Measurements from ENCODE around the gene CEP89. TPM values are rescaled to one million over a fixed set of nuclear protein-coding genes. Genes with fewer than 3 reads are reported as not detected.
"Not testable (repeated sequence)": the region's sequence is repeated elsewhere in the genome, so short reads cannot be mapped to it uniquely, and the experiment has no call there.

Gene CEP89
- total RNA-seq, 4 donors from 2014 or later = 4.6 to 10.5 (median 8.7) TPM

GRCh38 chr19:32832094-32832493, 139.7 kb downstream of the CEP89 start:
- intact Hi-C loops (cut with DNase I); H3K27me3 ChIP-seq; H3K4me3 ChIP-seq; H3K4me1 ChIP-seq; H3K27ac ChIP-seq; H3K9me3 ChIP-seq; DNase-seq; H3K36me3 ChIP-seq: not testable (repeated sequence)
- WGBS, 2 donors = 89 to 90% methylated on average over 8 to 12 of the region's 12 CpGs

GRCh38 chr19:32831611-32832010, 140.1 kb downstream of the CEP89 start:
- TF ChIP-seq POLR2A (IDR thresholded peaks at IDR 0.05) = no peak
- no peak for TF ChIP-seq CTCF (IDR thresholded peaks at IDR 0.05)
- 92 to 93% methylated on average over 5 of the region's 5 CpGs for WGBS, 2 donors

GRCh38 chr19:32830231-32831014, 141.3 kb downstream of the CEP89 start:
- WGBS, 2 donors = 76 to 87% methylated on average over 8 of the region's 8 CpGs
- H3K36me3 ChIP-seq = no peaks in the 10 kb centered on the region
- no peak overlapping the region for H3K27ac ChIP-seq
- H3K27me3 ChIP-seq = no peaks in the 10 kb centered on the region
- H3K4me1 ChIP-seq = no peaks in the 10 kb centered on the region
- H3K9me3 ChIP-seq = no peaks in the 10 kb centered on the region
- intact Hi-C loops (cut with DNase I) = no loop called here
- no peak overlapping the region for H3K4me3 ChIP-seq
- no peak for TF ChIP-seq POLR2A (IDR thresholded peaks at IDR 0.05)
- no peak for TF ChIP-seq CTCF (IDR thresholded peaks at IDR 0.05)
- no peak for DNase-seq

More at GRCh38 chr19:32831611-32832010, 140.1 kb downstream of the CEP89 start:
- Histone ChIP-seq H3K27ac (no peak overlapping the region), H3K36me3 (no peaks in the 10 kb centered on the region), H3K4me1 (no peaks in the 10 kb centered on the region), H3K4me3 (no peak overlapping the region), H3K27me3 (no peaks in the 10 kb centered on the region), H3K9me3 (no peaks in the 10 kb centered on the region)
- DNase-seq = no peak
- intact Hi-C loops (cut with DNase I) = no loop called here

GRCh38 chr19:32829345-32829896, 142.3 kb downstream of the CEP89 start:
- Histone ChIP-seq H3K4me3 (no peak overlapping the region), H3K27me3 (peaks cover 0 to 5% (median 0%) of the 10 kb centered on the region in 4 donors), H3K27ac (no peak overlapping the region), H3K9me3 (no peaks in the 10 kb centered on the region), H3K36me3 (no peaks in the 10 kb centered on the region), H3K4me1 (no peaks in the 10 kb centered on the region)
- no peak for DNase-seq
- TF ChIP-seq POLR2A (IDR thresholded peaks at IDR 0.05) = no peak
- intact Hi-C loops (cut with DNase I) = no loop called here
- WGBS, 2 donors = 88% methylated on average over 10 of the region's 10 CpGs

GRCh38 chr19:32828643-32829344, 143.0 kb downstream of the CEP89 start:
- DNase-seq = no peak
- 81 to 91% methylated on average over 9 to 11 of the region's 15 CpGs for WGBS, 2 donors
- H3K27me3 ChIP-seq = peaks cover 0 to 12% (median 0%) of the 10 kb centered on the region in 4 donors

More at GRCh38 chr19:32828643-32829344, 143.0 kb downstream of the CEP89 start:
- Histone ChIP-seq H3K4me1 (no peaks in the 10 kb centered on the region), H3K9me3 (no peaks in the 10 kb centered on the region), H3K36me3 (no peaks in the 10 kb centered on the region), H3K4me3 (no peak overlapping the region), H3K27ac (no peak overlapping the region)
- intact Hi-C loops (cut with DNase I) = no loop called here
- TF ChIP-seq POLR2A (IDR thresholded peaks at IDR 0.05) (no peak), CTCF (IDR thresholded peaks at IDR 0.05) (no peak)
